Stimulated activated CD4-positive, alpha-beta T cell treated with anti-CD3 and anti-CD28 coated beads, TNF-alpha, amount 100 ng/mL, for 1 hour (primary cell): Measurements from ENCODE around the gene BMP6.

Experiments
- DNase-seq, 3 donors: peaks; one replicate each; pipeline ENCODE4 v3.0.0-alpha.2; 2020; ENCODE audit warnings: low read depth in 3 of 3, low spot score in 1 of 3

Gene BMP6

GRCh38 chr6:7719364-7719850, 6.5 kb upstream of the BMP6 start:
- DNase-seq, result no peak

GRCh38 chr6:7720346-7720745, 5.6 kb upstream of the BMP6 start:
- no peak for DNase-seq

DNA sequence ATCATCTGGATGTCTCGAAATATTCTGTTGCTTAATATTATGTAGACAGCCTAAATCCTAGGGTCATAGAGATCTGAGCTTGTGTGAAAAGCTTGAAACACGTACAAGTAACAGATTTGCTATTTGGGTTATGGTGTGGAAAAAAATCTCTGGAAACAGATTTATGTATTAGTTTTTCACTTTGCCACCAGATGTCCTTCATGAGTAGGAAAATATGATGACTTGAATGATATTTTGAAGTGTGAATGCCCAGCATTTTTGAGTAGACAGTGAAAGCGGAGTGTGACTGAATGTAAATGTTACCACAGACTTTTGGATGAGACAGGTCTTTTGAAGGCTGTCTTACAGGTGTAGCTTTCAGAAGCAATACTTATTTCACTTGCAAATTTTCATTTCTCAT, 4.2 kb upstream of the BMP6 start:
- DNase-seq, result no peak

GRCh38 chr6:7723041-7723447, 2.9 kb upstream of the BMP6 start:
- peak in 1 of 3 donors; percentile 56 for DNase-seq

DNA sequence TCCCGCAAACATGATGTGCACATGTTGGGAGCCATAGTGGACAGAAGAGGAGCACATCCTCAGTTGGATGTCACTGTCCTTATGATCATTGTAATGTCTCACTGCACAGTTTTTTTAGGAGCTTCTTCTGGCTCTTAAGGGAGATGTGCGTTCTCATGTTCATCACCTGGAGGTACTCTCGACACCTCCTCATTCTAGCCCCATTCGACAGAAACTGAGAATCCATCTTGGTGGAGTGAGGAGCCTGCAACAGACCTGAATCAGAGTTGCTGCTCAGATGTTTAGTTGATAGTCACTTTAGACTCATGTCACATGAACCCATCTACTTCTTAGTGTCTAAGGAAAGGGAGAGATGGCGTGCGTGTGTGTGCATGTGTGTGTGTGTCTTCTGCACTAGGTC, 2.3 kb upstream of the BMP6 start:
- no peak for DNase-seq

DNA sequence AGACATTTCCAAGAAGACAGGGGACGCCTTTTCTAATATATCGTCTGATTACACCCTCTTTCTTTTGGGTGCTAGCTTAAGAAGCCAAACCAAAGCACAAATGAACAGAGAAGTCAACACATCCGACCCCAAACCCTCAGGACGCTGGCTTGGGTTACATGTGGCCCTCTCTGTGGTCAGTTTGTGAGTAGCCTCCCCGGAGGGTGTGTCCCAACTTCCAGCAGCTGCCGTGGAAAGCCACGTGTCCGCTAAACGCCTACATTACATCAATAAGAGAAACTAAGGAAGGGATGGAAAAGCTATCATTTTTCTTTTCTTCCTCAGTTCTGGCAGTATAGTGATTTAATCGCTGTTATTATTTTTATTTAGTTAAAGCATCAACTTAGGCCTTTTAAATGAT, 487 bp upstream of the BMP6 start:
- DNase-seq, result no peak

- no peak for DNase-seq
These were observed 652 bp downstream of the BMP6 start for GRCh38 chr6:7726416-7727085.

DNA sequence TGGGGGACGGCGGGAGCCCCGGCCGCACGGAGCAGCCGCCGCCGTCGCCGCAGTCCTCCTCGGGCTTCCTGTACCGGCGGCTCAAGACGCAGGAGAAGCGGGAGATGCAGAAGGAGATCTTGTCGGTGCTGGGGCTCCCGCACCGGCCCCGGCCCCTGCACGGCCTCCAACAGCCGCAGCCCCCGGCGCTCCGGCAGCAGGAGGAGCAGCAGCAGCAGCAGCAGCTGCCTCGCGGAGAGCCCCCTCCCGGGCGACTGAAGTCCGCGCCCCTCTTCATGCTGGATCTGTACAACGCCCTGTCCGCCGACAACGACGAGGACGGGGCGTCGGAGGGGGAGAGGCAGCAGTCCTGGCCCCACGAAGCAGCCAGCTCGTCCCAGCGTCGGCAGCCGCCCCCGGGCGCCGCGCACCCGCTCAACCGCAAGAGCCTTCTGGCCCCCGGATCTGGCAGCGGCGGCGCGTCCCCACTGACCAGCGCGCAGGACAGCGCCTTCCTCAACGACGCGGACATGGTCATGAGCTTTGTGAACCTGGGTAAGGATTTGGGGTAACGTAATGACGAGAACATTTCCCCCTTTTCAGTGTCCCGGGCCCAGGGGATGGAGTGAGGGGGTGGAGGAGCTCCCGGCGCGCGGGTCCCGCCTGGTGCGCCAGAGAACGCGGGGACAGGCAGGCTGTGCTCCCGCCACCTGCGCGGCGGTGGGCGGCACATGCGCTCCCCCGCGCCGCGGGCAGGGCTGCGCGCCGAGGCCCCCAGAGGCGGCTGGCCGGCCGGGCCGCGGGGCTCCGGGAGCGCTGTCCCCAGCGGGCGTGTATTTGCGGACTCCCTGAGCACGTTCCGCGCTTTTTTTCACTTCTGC, 1.4 kb downstream of the BMP6 start:
- DNase-seq, result no peak

DNA sequence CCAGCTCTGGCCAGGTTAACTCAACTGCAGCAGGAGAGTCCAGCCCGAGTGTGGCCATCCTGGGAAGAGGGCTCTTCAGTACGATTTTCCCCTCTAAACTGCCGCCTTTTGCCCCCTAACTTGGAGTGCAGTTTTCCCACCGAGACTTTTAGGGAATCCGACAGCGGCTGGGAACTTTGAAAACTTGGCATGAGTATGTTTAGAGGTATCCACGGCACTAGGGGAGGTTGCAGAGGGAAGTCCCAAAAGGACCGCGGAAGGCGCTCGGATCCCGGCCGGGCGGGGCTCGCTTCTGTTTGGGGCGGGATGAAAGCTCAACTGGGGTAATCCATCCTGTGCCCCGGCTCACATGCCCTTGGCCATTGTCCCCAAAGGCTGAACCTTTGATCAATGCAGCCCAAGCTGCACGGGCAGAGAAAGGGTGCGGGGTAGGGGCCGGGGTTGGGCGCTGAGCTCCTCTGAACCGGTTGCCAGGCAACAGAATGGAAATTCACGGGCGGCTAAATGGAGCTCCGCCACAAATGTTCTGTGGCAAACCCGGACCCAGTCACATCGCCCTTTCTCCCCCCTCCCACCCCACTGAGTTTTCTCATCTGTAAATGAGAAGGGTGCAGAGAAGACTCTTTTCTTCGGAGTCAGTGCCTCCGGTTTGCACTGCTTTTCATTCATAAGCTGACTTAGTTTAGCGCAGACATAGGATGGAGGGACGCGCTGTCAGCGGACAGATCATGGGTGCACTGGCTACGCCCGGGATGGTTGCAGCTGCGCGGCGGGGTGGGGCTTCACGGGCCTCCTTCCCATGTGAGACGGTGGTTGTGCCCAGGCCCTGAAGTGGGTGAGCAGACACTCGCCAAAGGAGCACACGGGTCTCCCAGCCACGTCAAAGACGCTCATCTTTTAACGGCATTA, 2.3 kb downstream of the BMP6 start:
- DNase-seq, result no peak

- DNase-seq, result no peak
These were observed 3.1 kb downstream of the BMP6 start for GRCh38 chr6:7728855-7729590.

DNA sequence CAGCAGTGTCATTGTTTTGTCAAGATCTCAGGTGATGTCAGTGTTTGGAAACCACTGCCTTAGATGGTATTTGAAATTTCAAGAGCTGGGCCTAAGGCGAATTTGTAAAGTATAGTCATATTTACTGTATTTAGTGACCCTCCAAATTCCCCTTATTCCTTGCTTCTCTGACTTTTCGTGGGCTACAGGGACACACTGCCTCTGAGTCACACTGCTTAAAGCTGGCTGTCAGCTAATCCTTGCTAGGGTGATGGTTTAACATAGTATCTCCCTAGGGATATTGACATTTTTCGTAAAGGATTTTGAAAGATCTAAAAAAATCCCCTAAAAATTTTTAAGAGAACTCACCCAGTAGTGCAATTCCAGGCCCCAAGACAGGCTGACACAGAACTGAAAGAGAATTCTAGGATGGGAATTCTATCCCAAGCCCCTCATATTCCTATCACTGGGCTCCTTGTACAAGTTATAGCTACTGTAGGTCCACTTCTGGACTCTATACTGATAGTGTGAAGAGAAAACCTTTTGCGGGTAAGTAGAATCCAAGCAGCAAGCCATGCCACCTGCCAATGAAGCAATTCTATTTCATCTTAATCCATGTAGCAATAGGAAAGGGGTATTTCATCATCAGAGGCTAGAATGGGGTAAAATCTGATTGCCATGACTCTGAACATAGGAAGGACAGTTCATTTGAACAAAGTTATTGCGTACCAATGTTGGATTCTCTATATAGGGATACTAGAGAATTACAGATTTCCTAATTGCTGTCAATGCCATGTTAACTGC, 4.3 kb downstream of the BMP6 start:
- no peak for DNase-seq

DNA sequence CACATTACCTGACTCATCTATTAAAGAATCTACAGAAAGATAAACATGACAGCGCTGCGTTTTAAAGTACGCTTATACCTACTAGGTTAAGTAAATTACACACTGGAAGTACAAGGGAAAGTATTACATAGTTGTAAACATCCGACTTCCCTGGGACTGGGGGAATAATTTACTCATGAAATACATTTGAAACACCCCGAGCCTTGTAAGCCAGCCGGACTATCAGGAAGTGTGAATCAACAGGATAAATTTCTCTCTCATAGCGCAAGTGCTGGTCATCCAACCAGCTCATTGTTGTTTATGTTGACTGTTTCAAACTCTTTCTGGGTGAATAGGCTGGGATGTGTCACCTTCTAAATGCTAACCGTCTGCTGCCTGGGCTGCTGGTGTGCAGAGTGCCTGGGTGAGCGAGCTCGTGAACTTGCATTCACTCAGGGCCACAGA, 4.9 kb downstream of the BMP6 start:
- DNase-seq, result no peak

DNA sequence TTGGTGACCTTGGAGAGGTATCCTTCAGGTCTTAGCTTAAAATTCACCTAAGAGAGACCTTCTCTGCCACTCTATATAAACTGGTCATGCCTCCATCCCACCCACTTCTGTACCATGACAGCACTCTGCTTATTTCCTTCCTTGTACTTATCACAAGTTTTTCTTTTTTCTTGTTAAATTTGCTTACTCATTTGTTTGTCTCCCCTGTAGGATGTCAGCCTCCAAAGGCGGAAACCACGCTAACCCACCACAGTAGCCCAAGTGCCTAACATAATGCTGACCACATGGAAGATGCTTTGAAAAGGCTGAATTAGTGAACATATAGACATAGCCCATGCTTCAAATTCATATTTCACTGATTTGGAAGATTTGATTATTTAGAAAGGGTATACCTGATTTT, 5.4 kb downstream of the BMP6 start:
- no peak for DNase-seq

DNA sequence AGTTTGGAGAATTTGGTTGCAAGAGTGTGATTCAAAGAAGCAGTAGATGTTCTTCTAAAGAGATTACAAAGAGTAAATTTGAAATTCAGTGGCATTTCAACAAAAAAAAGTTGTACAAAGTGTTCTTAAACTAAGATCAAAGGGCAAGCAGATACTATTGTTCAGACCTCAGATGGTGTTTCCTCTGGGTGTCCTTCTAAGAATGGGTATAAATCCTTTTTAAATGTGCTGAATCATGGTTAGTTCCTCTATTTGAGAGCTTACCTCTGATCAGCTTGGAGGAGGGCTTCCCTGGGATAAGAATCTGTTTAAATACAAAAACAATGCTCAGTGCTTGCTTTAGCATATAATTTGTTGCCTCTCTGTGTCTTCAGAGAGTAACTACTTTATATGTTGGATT, 6.3 kb downstream of the BMP6 start:
- DNase-seq, result no peak

GRCh38 chr6:7734707-7735383, 8.9 kb downstream of the BMP6 start:
- no peak for DNase-seq

DNA sequence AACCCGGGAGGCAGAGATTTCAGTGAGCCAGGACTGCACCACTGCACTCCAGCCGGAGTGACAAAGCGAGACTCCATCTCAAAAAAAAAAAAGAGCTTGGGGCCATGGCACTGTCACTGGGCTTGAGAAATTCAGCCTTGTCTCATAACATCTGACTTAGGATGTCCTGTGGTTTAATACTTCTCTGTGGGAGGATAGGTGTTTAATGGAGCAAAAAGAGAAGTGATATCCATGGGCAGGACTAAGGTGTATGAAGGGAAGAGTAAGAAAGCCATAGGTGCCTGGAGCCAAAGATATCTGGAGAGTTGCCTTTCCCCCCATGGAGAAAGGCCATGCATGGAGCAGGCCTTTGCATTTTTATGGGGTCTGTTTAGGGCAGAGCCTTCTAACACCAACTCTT, 11.2 kb downstream of the BMP6 start:
- DNase-seq, result no peak

- DNase-seq, result no peak
These were observed 12.0 kb downstream of the BMP6 start for GRCh38 chr6:7737867-7738266.

DNA sequence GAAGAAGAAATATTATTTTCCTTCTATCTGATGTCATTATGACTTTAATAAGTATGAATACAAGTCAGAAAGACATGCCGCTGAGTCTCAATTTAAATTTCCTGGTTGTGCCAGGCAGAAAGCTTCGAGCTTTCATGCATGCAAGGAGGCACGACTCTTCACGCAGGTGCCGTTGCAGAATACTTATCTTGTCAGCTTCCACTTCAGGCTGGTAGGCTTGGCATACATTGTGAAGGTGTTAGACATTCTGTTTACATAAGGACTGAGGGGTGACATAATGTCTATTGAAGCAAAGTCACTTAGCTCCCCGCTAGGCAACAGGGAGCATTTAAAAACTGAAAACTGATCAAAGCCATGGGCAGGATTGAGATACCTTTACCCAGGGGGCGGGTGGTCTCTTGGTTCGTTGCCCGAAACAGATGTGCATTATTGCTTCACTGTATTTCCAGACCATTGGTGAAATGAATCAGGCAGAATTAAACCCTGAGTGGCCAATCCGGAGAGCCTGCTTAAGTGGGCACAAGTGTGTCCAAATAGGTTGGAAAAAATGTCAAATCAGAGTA, 16.4 kb downstream of the BMP6 start:
- no peak for DNase-seq

- DNase-seq, result no peak
These were observed 20.0 kb downstream of the BMP6 start for GRCh38 chr6:7745942-7746341.
